M059J (cell line): ENCODE data around the gene TRAP1. TPM values are rescaled to one million over a fixed set of nuclear protein-coding genes. Genes with fewer than 3 reads are reported as not detected.
"Not testable (repeated sequence)": the region's sequence is repeated elsewhere in the genome, so short reads cannot be mapped to it uniquely, and the experiment has no call there.

Experiments
- DNase-seq: peaks from one replicate; pipeline ENCODE4 v3.0.0-alpha.2; 2012; ENCODE audit warnings: low read depth
- total RNA-seq: library from RNA; depleted of rRNA; stranded (reverse); fragments of >200 nt; shearing (Covaris generic); gene quantifications from 2 replicates; pipeline ENCODE4 v1.2.3, GENCODE V29; 2014

TRAP1 gene
- total RNA-seq, 1 experiment from 2014 or later, result 66.9 TPM

GRCh38 chr16:3736116-3736515 lies 18.8 kb upstream of the TRAP1 start:
- no peak for DNase-seq

GRCh38 chr16:3735541-3735940 lies 18.2 kb upstream of the TRAP1 start:
- no peak for DNase-seq

GRCh38 chr16:3734758-3735221 lies 17.5 kb upstream of the TRAP1 start:
- no peak for DNase-seq

GRCh38 chr16:3734084-3734757 lies 16.9 kb upstream of the TRAP1 start:
- DNase-seq, result no peak

GRCh38 chr16:3732171-3732570 lies 14.8 kb upstream of the TRAP1 start:
- no peak for DNase-seq

GRCh38 chr16:3731126-3731935 lies 14.0 kb upstream of the TRAP1 start:
- DNase-seq, result no peak

- no peak for DNase-seq
These were observed 13.1 kb upstream of the TRAP1 start for GRCh38 chr16:3730161-3731125.

- DNase-seq, result no peak
These were observed 12.1 kb upstream of the TRAP1 start for GRCh38 chr16:3729161-3730112.

GRCh38 chr16:3728424-3729160 lies 11.3 kb upstream of the TRAP1 start:
- no peak for DNase-seq

- DNase-seq, result no peak
These were observed 10.6 kb upstream of the TRAP1 start for GRCh38 chr16:3727806-3728381.

- DNase-seq, result no peak
These were observed 8.8 kb upstream of the TRAP1 start for GRCh38 chr16:3726021-3726687.

GRCh38 chr16:3725276-3725675 lies 8.0 kb upstream of the TRAP1 start:
- no peak for DNase-seq

GRCh38 chr16:3722508-3722907 lies 5.2 kb upstream of the TRAP1 start:
- DNase-seq, result no peak

- no peak for DNase-seq
These were observed 3.1 kb upstream of the TRAP1 start for GRCh38 chr16:3720418-3720817.

GRCh38 chr16:3718628-3719027 lies 1.3 kb upstream of the TRAP1 start:
- DNase-seq, result no peak

GRCh38 chr16:3718019-3718391 lies 681 bp upstream of the TRAP1 start:
- DNase-seq, result no peak

GRCh38 chr16:3716831-3717234 lies 491 bp downstream of the TRAP1 start:
- DNase-seq, result peak; percentile 29

- DNase-seq, result no peak
These were observed 1.9 kb downstream of the TRAP1 start for GRCh38 chr16:3715430-3715829.

GRCh38 chr16:3714378-3714777 lies 2.9 kb downstream of the TRAP1 start:
- not testable (repeated sequence) for DNase-seq
